ENCODE data around the gene CUX1. TPM values are rescaled to one million over a fixed set of nuclear protein-coding genes. Genes with fewer than 3 reads are reported as not detected.

Gene CUX1
- total and polyA plus RNA-seq, 2 donors (not counting 1 experiment from before 2014, with no cell fraction given), result 10.8 to 86.5 TPM

DNA sequence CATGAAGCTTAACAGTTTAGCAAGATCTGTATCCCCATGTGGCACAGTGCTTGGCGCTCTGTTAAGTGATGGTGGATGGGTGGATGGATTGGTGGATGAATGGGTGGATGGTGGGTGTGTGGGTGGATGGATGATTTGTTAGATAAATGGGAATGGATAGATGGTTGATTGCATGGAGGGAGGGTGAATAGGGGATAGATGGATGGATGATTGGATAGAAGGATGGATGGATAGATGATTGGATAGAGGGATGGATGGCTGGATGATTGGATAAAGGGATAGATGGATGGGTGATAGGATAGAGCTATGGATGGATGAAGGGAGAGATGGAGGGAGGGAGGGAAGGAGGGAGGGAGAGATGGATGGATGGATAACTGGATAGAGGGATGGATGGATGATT, 229.7 kb downstream of the CUX1 start:
- H3K4me1 Mint-ChIP-seq, result peaks cover 40% of the 10 kb centered on the region
- H3K27me3 Mint-ChIP-seq, result peaks cover 3% of the 10 kb centered on the region
- ChIA-PET CTCF (interaction anchor here (0.6 kb wide), 1 partner anchor 177 kb away, joined by 3 read pairs; no protein-coding TSS in a partner anchor), POLR2A (no interaction called here)
- no peak overlapping the region for H3K27ac Mint-ChIP-seq
- Histone ChIP-seq H3K4me1 (ENCODE audit: control insufficient read depth in 2 of 2, insufficient read depth in 2 of 2, low read length in 2 of 2) (peaks cover 8 to 13% of the 10 kb centered on the region in 2 donors), H4K20me1 (ENCODE audit: control insufficient read depth, insufficient read depth, low read length, poor library complexity, severe bottlenecking) (peaks cover 30% of the 10 kb centered on the region), H3K4me3 (ENCODE audit: control extremely low read depth in 1 of 5, extremely low read depth in 1 of 5, insufficient read depth in 1 of 5, low read depth in 2 of 5, low read length in 4 of 5) (no peak overlapping the region), H2AFZ (ENCODE audit: insufficient read depth, low read depth, low read length, poor library complexity, severe bottlenecking) (no peak overlapping the region), H3K79me2 (ENCODE audit: control insufficient read depth, insufficient read depth, low read length) (peaks cover 26% of the 10 kb centered on the region), H3K9me3 (ENCODE audit: control extremely low read depth in 1 of 3, control insufficient read depth in 2 of 3, insufficient read depth in 1 of 3, low read length in 2 of 3) (no peaks in the 10 kb centered on the region), H3K36me3 (replicated peaks in 1 of 2; ENCODE audit: control extremely low read depth in 1 of 2, control insufficient read depth in 1 of 2, extremely low read depth in 1 of 2, insufficient read depth in 2 of 2, low read length in 1 of 2) (peaks cover 0 to 2% of the 10 kb centered on the region in 2 experiments), H3K4me2 (replicated peaks; ENCODE audit: low read depth, low read length, poor library complexity, severe bottlenecking) (no peak overlapping the region), H3K27ac (ENCODE audit: low read length in 2 of 2) (no peak overlapping the region), H3K27me3 (replicated peaks in 1 of 4; ENCODE audit: control extremely low read depth in 1 of 4, control insufficient read depth in 3 of 4, insufficient read depth in 4 of 4, low read length in 3 of 4) (peaks cover 0 to 3% (median 0%) of the 10 kb centered on the region in 4 experiments), H3K9ac (ENCODE audit: low read length) (no peak overlapping the region)
- no peak overlapping the region for H3K4me3 Mint-ChIP-seq
- DNase-seq (no peak), ATAC-seq (ENCODE audit: low read depth) (no peak)
- no peaks in the 10 kb centered on the region for H3K9me3 Mint-ChIP-seq (ENCODE audit: insufficient read depth)
- intact Hi-C loops (cut with micrococcal nuclease), result no loop called here
- WGBS (ENCODE audit: insufficient coverage), result 92% methylated on average over 1 of the region's 1 CpG
- TF ChIP-seq, protein P1, sequence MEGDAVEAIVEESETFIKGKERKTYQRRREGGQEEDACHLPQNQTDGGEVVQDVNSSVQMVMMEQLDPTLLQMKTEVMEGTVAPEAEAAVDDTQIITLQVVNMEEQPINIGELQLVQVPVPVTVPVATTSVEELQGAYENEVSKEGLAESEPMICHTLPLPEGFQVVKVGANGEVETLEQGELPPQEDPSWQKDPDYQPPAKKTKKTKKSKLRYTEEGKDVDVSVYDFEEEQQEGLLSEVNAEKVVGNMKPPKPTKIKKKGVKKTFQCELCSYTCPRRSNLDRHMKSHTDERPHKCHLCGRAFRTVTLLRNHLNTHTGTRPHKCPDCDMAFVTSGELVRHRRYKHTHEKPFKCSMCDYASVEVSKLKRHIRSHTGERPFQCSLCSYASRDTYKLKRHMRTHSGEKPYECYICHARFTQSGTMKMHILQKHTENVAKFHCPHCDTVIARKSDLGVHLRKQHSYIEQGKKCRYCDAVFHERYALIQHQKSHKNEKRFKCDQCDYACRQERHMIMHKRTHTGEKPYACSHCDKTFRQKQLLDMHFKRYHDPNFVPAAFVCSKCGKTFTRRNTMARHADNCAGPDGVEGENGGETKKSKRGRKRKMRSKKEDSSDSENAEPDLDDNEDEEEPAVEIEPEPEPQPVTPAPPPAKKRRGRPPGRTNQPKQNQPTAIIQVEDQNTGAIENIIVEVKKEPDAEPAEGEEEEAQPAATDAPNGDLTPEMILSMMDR (IDR thresholded peaks at IDR 0.05), result no peak
- no peak for TF ChIP-seq EZH2 (IDR thresholded peaks at IDR 0.05; ENCODE audit: borderline replicate concordance, insufficient read depth, low read depth, low read length, poor library complexity, severe bottlenecking)

DNA sequence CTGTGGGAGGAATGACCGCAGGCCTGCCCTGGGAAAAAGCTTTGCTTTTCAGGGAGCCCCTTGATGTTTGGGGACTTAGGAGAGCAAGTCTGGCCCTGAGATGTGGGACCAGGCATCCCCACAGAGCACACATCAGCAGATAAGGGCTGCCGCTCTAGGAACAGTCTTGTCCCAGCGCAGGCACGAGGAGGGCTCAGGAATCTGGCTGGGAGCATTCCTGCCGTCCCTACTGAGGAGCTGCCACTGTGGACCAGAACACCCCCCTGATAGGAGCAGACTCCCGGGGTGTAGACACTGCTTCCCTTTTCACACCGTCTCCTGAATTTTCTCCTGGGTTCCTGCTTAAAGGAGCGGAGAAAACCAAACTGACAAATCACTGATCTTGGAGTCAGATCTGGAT, 232.3 kb downstream of the CUX1 start:
- Histone ChIP-seq H3K9ac (ENCODE audit: low read length) (no peak overlapping the region), H4K20me1 (ENCODE audit: control insufficient read depth, insufficient read depth, low read length, poor library complexity, severe bottlenecking) (peaks cover 28% of the 10 kb centered on the region), H3K36me3 (replicated peaks in 1 of 2; ENCODE audit: control extremely low read depth in 1 of 2, control insufficient read depth in 1 of 2, extremely low read depth in 1 of 2, insufficient read depth in 2 of 2, low read length in 1 of 2) (peaks cover 0 to 2% of the 10 kb centered on the region in 2 experiments), H3K4me1 (ENCODE audit: control insufficient read depth in 2 of 2, insufficient read depth in 2 of 2, low read length in 2 of 2) (peaks cover 6 to 10% of the 10 kb centered on the region in 2 donors), H3K79me2 (ENCODE audit: control insufficient read depth, insufficient read depth, low read length) (peaks cover 26% of the 10 kb centered on the region), H3K27ac (ENCODE audit: low read length in 2 of 2) (no peak overlapping the region), H3K4me3 (ENCODE audit: control extremely low read depth in 1 of 5, extremely low read depth in 1 of 5, insufficient read depth in 1 of 5, low read depth in 2 of 5, low read length in 4 of 5) (no peak overlapping the region), H3K27me3 (replicated peaks in 1 of 4; ENCODE audit: control extremely low read depth in 1 of 4, control insufficient read depth in 3 of 4, insufficient read depth in 4 of 4, low read length in 3 of 4) (no peaks in the 10 kb centered on the region), H3K9me3 (ENCODE audit: control extremely low read depth in 1 of 3, control insufficient read depth in 2 of 3, insufficient read depth in 1 of 3, low read length in 2 of 3) (peaks cover 2 to 12% (median 4%) of the 10 kb centered on the region in 3 donors), H3K4me2 (replicated peaks; ENCODE audit: low read depth, low read length, poor library complexity, severe bottlenecking) (no peak overlapping the region), H2AFZ (ENCODE audit: insufficient read depth, low read depth, low read length, poor library complexity, severe bottlenecking) (no peak overlapping the region)
- ATAC-seq (ENCODE audit: low read depth), result no peak
- no peak for TF ChIP-seq EZH2 (IDR thresholded peaks at IDR 0.05; ENCODE audit: borderline replicate concordance, insufficient read depth, low read depth, low read length, poor library complexity, severe bottlenecking)
- TF ChIP-seq, protein P1 (IDR thresholded peaks at IDR 0.05), result no peak
- Mint-ChIP-seq H3K4me1 (peaks cover 44% of the 10 kb centered on the region), H3K27me3 (no peaks in the 10 kb centered on the region), H3K9me3 (ENCODE audit: insufficient read depth) (no peaks in the 10 kb centered on the region), H3K27ac (no peak overlapping the region), H3K4me3 (no peak overlapping the region)
- intact Hi-C loops (cut with micrococcal nuclease), result no loop called here
- ChIA-PET CTCF (no interaction called here), POLR2A (no interaction called here)
- WGBS (ENCODE audit: insufficient coverage), result 96% methylated on average over 8 of the region's 8 CpGs
- DNase-seq, result no peak
